GM23248 (cell line): ENCODE results near the gene ZDHHC24.

Experiments
- EZH2 ChIP-seq: fragments of 200-600 bp; sonication (generic); IDR thresholded peaks from 2 replicates; pipeline ENCODE4 v1.6.1; 2018; ENCODE audit warnings: antibody characterized with exemption, mild to moderate bottlenecking; ENCODE audit not compliant: insufficient read depth, poor library complexity, severe bottlenecking
- EZH2phosphoT487 ChIP-seq: fragments of 200-600 bp; sonication (generic); IDR thresholded peaks from 2 replicates; pipeline ENCODE4 v1.6.1; 2018; ENCODE audit warnings: antibody characterized with exemption, moderate library complexity, mild to moderate bottlenecking, low read depth; ENCODE audit not compliant: insufficient read depth

DNA sequence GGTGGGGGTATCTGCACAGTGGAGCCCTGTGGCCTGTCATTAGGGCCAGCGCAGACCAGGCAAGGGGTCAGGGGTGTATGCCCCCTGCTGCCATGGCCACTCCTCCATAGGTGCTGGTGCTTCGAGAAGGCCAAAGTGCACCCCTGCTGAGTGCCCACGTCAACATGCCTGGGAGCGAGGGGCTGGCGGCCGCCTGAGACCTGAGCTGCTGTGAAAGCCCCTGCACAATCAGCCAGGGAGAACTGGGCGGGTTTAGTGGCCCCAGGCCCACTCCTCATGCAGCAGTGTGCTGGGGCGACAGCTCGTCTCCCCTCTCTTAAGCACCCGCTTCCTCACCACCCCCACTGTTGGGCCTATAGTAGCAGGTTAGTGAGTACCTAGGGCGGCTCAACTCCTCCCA lies 14.0 kb downstream of the ZDHHC24 start:
- no peak for TF ChIP-seq EZH2
- TF ChIP-seq EZH2phosphoT487, result no peak
